Measurements from ENCODE around the gene MAST4.

Gene MAST4

DNA sequence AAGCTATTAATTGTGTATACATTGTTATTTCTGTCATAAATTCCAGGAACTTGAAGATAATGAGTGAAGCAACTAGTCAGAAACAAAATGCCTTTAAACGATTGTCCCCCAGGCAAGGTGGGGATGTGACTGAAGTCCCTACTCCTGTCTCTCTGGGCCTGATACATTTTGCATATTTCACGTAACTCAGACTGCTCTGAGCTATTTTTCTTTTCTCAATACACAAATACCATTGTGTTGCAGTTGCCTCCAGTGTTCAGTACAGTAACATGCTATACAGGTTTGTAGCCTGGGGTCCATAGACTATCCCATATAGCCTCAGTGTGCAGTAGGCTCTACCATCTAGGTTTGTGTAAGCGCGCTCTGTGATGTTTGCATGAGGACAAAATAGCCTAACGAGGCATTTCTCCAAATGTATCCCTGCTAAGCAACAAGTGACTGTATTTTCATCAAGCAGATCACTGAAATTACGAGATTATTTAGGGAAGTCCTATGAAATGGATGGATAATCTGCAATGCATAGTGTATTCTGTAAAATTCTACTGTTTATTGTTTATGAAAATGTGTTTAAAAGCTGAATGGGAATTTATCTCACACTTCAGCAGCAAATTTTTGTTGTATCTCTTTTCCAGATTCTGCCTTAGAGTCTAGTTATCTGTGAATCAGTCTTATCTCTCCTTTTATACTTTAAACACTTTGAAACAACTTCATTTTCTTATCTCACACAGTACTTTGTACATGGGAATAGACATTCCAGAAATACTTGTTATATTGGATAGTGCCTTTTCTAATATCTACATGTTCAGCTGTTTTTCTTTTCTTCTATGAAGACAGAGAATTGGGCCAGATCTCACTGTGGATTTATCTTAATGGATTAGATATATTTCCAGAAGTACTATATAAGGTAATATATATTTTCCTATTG, 449.9 kb downstream of the MAST4 start:
- Mint-ChIP-seq H3K27ac (no peak overlapping the region), H3K36me3 (no peaks in the 10 kb centered on the region), H3K4me1 (peaks cover 23% of the 10 kb centered on the region), H3K4me3 (no peak overlapping the region), H3K9me3 (no peaks in the 10 kb centered on the region)
- ATAC-seq (no peak), DNase-seq (ENCODE audit: low spot score in 2 of 2) (no peak)

GRCh38 chr5:67047160-67047559, 451.0 kb downstream of the MAST4 start:
- H3K9me3 Mint-ChIP-seq: no peaks in the 10 kb centered on the region
- DNase-seq (ENCODE audit: low spot score in 2 of 2): no peak
- H3K4me3 Mint-ChIP-seq: no peak overlapping the region
- no peaks in the 10 kb centered on the region for H3K36me3 Mint-ChIP-seq
- H3K27ac Mint-ChIP-seq: no peak overlapping the region
- ATAC-seq: no peak
- H3K4me1 Mint-ChIP-seq: peaks cover 23% of the 10 kb centered on the region

GRCh38 chr5:67047616-67048015, 451.4 kb downstream of the MAST4 start:
- Mint-ChIP-seq H3K9me3 (no peaks in the 10 kb centered on the region), H3K36me3 (no peaks in the 10 kb centered on the region), H3K27ac (no peak overlapping the region), H3K4me1 (peaks cover 23% of the 10 kb centered on the region), H3K4me3 (no peak overlapping the region)
- no peak for ATAC-seq
- DNase-seq (ENCODE audit: low spot score in 2 of 2): no peak

DNA sequence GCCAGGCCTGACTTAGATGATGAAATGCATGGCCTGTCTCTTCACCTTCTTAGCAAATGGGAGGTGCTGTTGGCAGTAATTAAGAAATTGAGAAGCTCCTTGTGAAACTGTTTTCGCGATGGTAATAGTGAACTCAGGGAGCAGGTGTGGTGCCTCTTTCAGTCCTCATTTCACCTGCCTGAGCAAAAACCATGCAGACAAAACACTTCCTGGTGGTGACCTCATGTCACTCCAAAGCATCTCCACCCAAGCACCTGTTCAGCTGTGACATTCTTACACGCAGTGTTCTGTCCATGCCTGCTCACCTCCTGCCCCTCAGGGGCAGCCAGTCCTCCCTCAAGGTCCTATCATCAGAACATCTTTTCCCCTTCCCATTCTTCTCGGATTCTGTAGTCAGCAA, 453.9 kb downstream of the MAST4 start:
- peak overlapping the region; percentile 46 for H3K27ac Mint-ChIP-seq

GRCh38 chr5:67050635-67051034, 454.4 kb downstream of the MAST4 start:
- DNase-seq (ENCODE audit: low spot score in 2 of 2) (no peak), ATAC-seq (no peak)
- Mint-ChIP-seq H3K27ac (peak overlapping the region; percentile 46), H3K4me3 (no peak overlapping the region), H3K36me3 (no peaks in the 10 kb centered on the region), H3K9me3 (no peaks in the 10 kb centered on the region), H3K4me1 (peaks cover 23% of the 10 kb centered on the region)

More for the DNA sequence above, 453.9 kb downstream of the MAST4 start:
- Mint-ChIP-seq H3K36me3 (no peaks in the 10 kb centered on the region), H3K4me3 (no peak overlapping the region), H3K4me1 (peaks cover 23% of the 10 kb centered on the region), H3K9me3 (no peaks in the 10 kb centered on the region)
- DNase-seq (ENCODE audit: low spot score in 2 of 2) (no peak), ATAC-seq (no peak)

GRCh38 chr5:67051164-67051563, 455.0 kb downstream of the MAST4 start:
- Mint-ChIP-seq H3K4me3 (no peak overlapping the region), H3K27ac (no peak overlapping the region), H3K4me1 (peaks cover 23% of the 10 kb centered on the region), H3K36me3 (no peaks in the 10 kb centered on the region), H3K9me3 (no peaks in the 10 kb centered on the region)
- ATAC-seq (no peak), DNase-seq (ENCODE audit: low spot score in 2 of 2) (no peak)

DNA sequence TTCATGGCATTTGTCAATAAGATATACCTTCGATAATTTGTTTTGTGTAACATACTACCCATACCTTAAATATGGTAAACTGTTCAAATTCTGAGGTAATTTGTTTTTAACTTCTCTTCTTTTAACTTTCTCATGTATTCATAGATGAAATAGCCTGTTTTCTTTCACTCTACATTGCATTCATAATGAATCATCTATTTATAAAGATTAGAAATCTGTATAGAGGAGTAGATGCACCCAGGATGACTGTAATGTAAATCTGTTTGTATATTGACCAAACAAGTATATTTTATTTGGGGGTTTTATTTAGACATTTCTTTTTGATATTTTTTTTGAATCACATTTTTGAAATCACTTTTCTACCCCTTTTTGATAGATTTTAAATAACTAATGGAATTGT, 455.8 kb downstream of the MAST4 start:
- peaks cover 6% of the 10 kb centered on the region for H3K36me3 Mint-ChIP-seq
- DNase-seq (ENCODE audit: low spot score in 2 of 2): no peak
- no peak overlapping the region for H3K4me3 Mint-ChIP-seq
- no peaks in the 10 kb centered on the region for H3K9me3 Mint-ChIP-seq
- peaks cover 23% of the 10 kb centered on the region for H3K4me1 Mint-ChIP-seq
- H3K27ac Mint-ChIP-seq: no peak overlapping the region
- no peak for ATAC-seq

DNA sequence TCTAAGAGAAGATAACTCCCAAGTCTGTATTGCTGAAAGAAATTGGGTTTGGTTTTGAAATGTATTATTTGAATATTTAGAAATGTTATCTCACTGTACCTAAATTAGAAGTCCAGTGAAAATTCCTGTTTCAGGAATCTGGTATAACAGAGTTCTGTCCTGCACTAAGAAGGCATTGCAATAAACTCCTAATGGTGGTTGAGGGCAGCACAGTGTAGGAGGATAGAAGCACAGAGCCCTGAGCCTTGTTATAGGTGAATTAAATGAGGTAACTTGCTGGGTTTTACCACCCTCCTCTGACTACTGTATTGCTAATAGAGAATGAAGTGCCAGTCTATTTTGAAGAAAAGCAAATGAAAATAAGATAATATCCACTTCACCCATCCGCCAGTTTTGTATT, 457.0 kb downstream of the MAST4 start:
- Mint-ChIP-seq H3K36me3 (peaks cover 6% of the 10 kb centered on the region), H3K9me3 (no peaks in the 10 kb centered on the region), H3K4me3 (no peak overlapping the region), H3K27ac (no peak overlapping the region), H3K4me1 (peaks cover 16% of the 10 kb centered on the region)
- DNase-seq (ENCODE audit: low spot score in 2 of 2): no peak
- no peak for ATAC-seq

DNA sequence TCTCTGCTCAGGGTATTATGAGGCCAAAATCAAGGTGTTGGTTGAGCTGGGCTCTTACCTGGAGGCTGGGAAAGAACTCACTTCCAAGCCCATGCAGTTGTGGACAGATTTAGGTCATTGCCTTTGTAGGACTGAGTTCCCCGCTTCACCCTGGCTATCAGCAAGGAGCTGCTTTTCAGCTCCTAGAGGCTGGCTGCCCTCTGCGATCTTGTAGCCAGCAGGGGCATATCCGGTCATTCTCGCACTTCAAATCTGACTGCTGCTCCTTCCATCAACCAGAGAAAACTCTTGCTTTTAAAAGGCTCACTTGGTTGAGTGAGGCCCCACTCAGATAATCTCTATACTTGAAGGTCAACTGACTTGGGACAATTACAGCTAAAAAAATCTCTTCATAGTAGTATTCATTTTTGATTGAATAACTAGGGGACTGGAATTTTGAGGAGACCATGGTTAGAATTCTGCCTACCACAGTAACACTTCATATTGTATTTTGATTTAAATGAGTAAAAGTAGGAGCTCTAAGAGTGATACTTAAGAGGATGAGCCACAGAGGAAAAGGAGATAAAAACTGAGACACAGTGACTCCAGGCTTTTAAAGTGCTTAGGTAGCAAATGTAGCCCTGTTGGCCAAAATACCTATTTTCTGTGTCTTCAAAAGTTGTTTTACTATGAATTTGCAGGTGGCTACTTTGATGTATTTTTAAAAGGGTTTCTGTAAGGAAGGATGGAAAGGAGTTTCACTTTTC, 463.0 kb downstream of the MAST4 start:
- DNase-seq (ENCODE audit: low spot score in 2 of 2): no peak
- Mint-ChIP-seq H3K4me1 (peaks cover 6% of the 10 kb centered on the region), H3K4me3 (no peak overlapping the region), H3K36me3 (peaks cover 12% of the 10 kb centered on the region), H3K9me3 (no peaks in the 10 kb centered on the region), H3K27ac (no peak overlapping the region)
- no peak for ATAC-seq

- no peak for DNase-seq (ENCODE audit: low spot score in 2 of 2)
- H3K4me1 Mint-ChIP-seq: peaks cover 6% of the 10 kb centered on the region
Observed at GRCh38 chr5:67059744-67060490, 463.7 kb downstream of the MAST4 start.

GRCh38 chr5:67061511-67061910, 465.3 kb downstream of the MAST4 start:
- Mint-ChIP-seq H3K9me3 (no peaks in the 10 kb centered on the region), H3K36me3 (peaks cover 13% of the 10 kb centered on the region), H3K27ac (no peak overlapping the region), H3K4me3 (no peak overlapping the region), H3K4me1 (peaks cover 17% of the 10 kb centered on the region)
- DNase-seq (ENCODE audit: low spot score in 2 of 2) (no peak), ATAC-seq (no peak)

More at GRCh38 chr5:67059744-67060490, 463.7 kb downstream of the MAST4 start:
- ATAC-seq: no peak
- no peak overlapping the region for H3K4me3 Mint-ChIP-seq
- H3K27ac Mint-ChIP-seq: no peak overlapping the region
- H3K9me3 Mint-ChIP-seq: no peaks in the 10 kb centered on the region
- H3K36me3 Mint-ChIP-seq: peaks cover 12% of the 10 kb centered on the region

GRCh38 chr5:67063055-67063454, 466.9 kb downstream of the MAST4 start:
- Mint-ChIP-seq H3K4me3 (no peak overlapping the region), H3K36me3 (peaks cover 12% of the 10 kb centered on the region), H3K9me3 (no peaks in the 10 kb centered on the region), H3K27ac (no peak overlapping the region), H3K4me1 (peaks cover 19% of the 10 kb centered on the region)
- ATAC-seq: no peak
- DNase-seq (ENCODE audit: low spot score in 2 of 2): no peak

DNA sequence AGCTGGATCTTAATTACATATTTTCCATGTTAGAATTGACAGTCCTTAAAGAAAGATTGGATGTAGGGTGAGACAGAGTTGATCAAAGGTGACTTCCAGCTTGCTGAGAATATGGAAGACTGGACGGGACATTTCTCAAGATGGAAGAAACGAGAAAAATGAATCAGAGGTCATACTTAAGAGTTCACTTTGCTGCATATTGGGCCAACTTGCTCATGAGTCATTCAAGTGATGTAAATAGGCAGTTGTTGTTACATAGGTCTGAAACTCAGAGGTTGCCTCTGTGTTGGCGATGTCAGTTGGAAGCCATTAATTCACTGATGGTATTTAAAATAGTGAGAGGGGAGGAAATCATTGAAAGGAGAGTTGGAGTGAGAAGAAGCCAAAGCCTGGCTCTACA, 467.6 kb downstream of the MAST4 start:
- Mint-ChIP-seq H3K4me3 (no peak overlapping the region), H3K36me3 (peaks cover 12% of the 10 kb centered on the region), H3K27ac (no peak overlapping the region), H3K4me1 (peaks cover 22% of the 10 kb centered on the region), H3K9me3 (no peaks in the 10 kb centered on the region)
- no peak for DNase-seq (ENCODE audit: low spot score in 2 of 2)
- ATAC-seq: no peak

DNA sequence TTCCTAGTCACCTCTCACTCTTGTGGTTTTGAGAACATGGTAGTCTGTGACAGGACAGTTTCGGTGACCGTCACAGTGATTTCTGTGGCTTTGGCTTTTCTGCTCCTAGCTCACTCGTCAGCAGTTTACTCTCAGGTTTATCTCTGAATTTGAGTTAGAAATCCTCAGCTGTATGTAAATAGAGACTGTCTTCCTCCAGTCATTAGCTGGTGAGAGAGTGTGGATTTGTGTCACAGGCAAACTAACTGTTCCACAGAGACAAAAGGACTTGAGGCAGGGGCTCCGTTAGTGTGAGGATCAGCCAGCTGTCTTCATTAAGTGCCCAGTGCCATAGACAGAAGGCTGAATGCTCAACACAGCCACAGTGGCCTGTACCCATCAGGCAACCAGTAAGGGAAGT, 469.0 kb downstream of the MAST4 start:
- ATAC-seq: peak; percentile 95
- H3K36me3 Mint-ChIP-seq: peaks cover 12% of the 10 kb centered on the region
- no peak overlapping the region for H3K4me3 Mint-ChIP-seq
- H3K9me3 Mint-ChIP-seq: no peaks in the 10 kb centered on the region
- peaks cover 22% of the 10 kb centered on the region for H3K4me1 Mint-ChIP-seq
- DNase-seq (ENCODE audit: low spot score in 2 of 2): peak in 1 of 2 donors; percentile 64
- no peak overlapping the region for H3K27ac Mint-ChIP-seq

- ATAC-seq (peak; percentile 33), DNase-seq (ENCODE audit: low spot score in 2 of 2) (no peak)
- Mint-ChIP-seq H3K9me3 (no peaks in the 10 kb centered on the region), H3K4me1 (peaks cover 22% of the 10 kb centered on the region), H3K4me3 (no peak overlapping the region), H3K27ac (no peak overlapping the region), H3K36me3 (peaks cover 12% of the 10 kb centered on the region)
Observed at GRCh38 chr5:67065696-67066095, 469.5 kb downstream of the MAST4 start.

All from stimulated activated effector memory CD8-positive, alpha-beta T cell treated with anti-CD3 and anti-CD28 coated beads, Interleukin-12 subunit alpha, Interleukin-12 subunit beta, amount 100 ng/mL, for 72 hours (primary cell).